Gastrocnemius medialis (tissue), 4 donors: ENCODE measurements around the gene ARL15. TPM values are rescaled to one million over a fixed set of nuclear protein-coding genes. Genes with fewer than 3 reads are reported as not detected.
"Not testable (repeated sequence)": the region's sequence is repeated elsewhere in the genome, so short reads cannot be mapped to it uniquely, and the experiment has no call there.

Experiments used
- ATAC-seq, 2 donors: fragments of 150-250 bp; one replicate each; pipeline ENCODE4 v1.9.1; 2016
- DNase-seq, 2 donors: peaks; one replicate each; pipeline ENCODE4 v3.0.0-alpha.2; 2019
- H3K27ac ChIP-seq, 4 donors: fragments of 200-600 bp; sonication (generic); 1 replicate in 1 of 4; 2 replicates in 3 of 4; pipeline ENCODE4 v1.5.1; 2016 to 2018; ENCODE audit warnings: mild to moderate bottlenecking in 2 of 4, moderate library complexity in 1 of 4
- H3K27me3 ChIP-seq, 3 donors: fragments of 200-600 bp; sonication (generic) in 2 of 3; 1 replicate in 1 of 3; 2 replicates in 2 of 3; pipeline versions ENCODE4 v1.5.1 to v1.6.0; 2016 to 2019; ENCODE audit warnings: mild to moderate bottlenecking in 1 of 3, moderate library complexity in 1 of 3
- H3K36me3 ChIP-seq, 2 donors: fragments of 200-600 bp; sonication (generic) in 1 of 2; one replicate each; pipeline ENCODE4 v1.5.1; 2017 to 2018
- H3K4me1 ChIP-seq, 2 donors: fragments of 200-600 bp; sonication (generic) in 1 of 2; one replicate each; pipeline ENCODE4 v1.5.1; 2016 to 2017; ENCODE audit warnings: mild to moderate bottlenecking in 2 of 2
- H3K4me3 ChIP-seq, 4 donors: fragments of 200-600 bp; sonication (generic) in 3 of 4; 1 replicate in 1 of 4; 2 replicates in 3 of 4; pipeline ENCODE4 v1.5.1; 2016 to 2019; ENCODE audit warnings: mild to moderate bottlenecking in 2 of 4
- H3K9me3 ChIP-seq, 3 donors: fragments of 200-600 bp; sonication (generic) in 2 of 3; 1 replicate in 1 of 3; 2 replicates in 2 of 3; pipeline ENCODE4 v1.5.1; 2016 to 2019
- POLR2A ChIP-seq, 2 donors: fragments of 450-650 bp; IDR thresholded peaks; one replicate each; pipeline ENCODE4 v1.6.1; 2017; ENCODE audit warnings: antibody characterized with exemption in 2 of 2, mild to moderate bottlenecking in 2 of 2, moderate library complexity in 2 of 2
- in situ Hi-C, 4 donors: fragments of 200-750 bp; cut with MboI; loops; one replicate each; pipeline versions ENCODE4 v1.15.0 to v1.8.0; 2017; ENCODE audit warnings: low sequenced_read_pairs in 4 of 4
- intact Hi-C: fragments of 100-400 bp; cut with DNase I; formaldehyde crosslinking; loops from one replicate; pipeline ENCODE4 v1.15.1; 2023; ENCODE audit warnings: low total_unique reads
- total RNA-seq, 4 donors: library from RNA; depleted of rRNA; stranded (reverse); fragments of >200 nt; gene quantifications; one replicate each; pipeline versions ENCODE4 v1.1.0 to v1.2.3, GENCODE V29; 2016
- TF ChIP-seq, protein P1 (sequence below), 5 experiments: fragments of 450-650 bp in 3 of 5; fragments of 200-600 bp in 2 of 5; sonication (generic) in 2 of 5; IDR thresholded peaks in 4 of 5; conservative IDR thresholded peaks in 1 of 5; 1 replicate in 4 of 5; 2 replicates in 1 of 5; pipeline ENCODE4 v1.5.1; 2016 to 2019; ENCODE audit warnings: antibody characterized with exemption in 5 of 5, mild to moderate bottlenecking in 3 of 5, moderate library complexity in 3 of 5

ARL15 gene
- total RNA-seq, 4 donors from 2014 or later, result 1.7 to 5.5 (median 3.2) TPM

DNA sequence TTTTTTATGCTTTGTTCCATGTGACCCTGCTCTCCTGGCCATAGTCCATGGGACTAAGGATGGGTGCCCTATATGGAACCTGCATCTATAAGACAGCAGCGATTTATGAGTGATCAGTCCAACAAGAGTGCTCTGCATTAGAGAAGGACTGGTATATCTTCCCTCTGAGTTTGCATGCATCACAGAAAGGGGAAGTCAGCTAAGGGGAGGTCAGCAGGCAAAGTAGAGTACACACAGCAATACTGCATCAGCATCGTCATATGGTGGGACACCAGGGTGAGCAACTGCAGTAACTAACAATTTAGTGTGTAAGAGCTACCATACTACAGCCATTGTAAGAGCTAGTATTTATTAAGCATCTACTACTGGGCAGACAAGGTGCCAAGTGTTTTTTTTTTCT is 438.6 kb downstream of the ARL15 start:
- no peaks in the 10 kb centered on the region for H3K9me3 ChIP-seq
- no peak for DNase-seq
- intact Hi-C loops, result loop anchor here (2.0 kb wide), 1 partner anchor 393 kb away; no protein-coding TSS in a partner anchor
- no peak overlapping the region for H3K4me3 ChIP-seq
- no peaks in the 10 kb centered on the region for H3K36me3 ChIP-seq
- no peaks in the 10 kb centered on the region for H3K4me1 ChIP-seq
- no peak overlapping the region for H3K27ac ChIP-seq
- TF ChIP-seq, protein P1, sequence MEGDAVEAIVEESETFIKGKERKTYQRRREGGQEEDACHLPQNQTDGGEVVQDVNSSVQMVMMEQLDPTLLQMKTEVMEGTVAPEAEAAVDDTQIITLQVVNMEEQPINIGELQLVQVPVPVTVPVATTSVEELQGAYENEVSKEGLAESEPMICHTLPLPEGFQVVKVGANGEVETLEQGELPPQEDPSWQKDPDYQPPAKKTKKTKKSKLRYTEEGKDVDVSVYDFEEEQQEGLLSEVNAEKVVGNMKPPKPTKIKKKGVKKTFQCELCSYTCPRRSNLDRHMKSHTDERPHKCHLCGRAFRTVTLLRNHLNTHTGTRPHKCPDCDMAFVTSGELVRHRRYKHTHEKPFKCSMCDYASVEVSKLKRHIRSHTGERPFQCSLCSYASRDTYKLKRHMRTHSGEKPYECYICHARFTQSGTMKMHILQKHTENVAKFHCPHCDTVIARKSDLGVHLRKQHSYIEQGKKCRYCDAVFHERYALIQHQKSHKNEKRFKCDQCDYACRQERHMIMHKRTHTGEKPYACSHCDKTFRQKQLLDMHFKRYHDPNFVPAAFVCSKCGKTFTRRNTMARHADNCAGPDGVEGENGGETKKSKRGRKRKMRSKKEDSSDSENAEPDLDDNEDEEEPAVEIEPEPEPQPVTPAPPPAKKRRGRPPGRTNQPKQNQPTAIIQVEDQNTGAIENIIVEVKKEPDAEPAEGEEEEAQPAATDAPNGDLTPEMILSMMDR (IDR thresholded peaks at IDR 0.05 in 4 of 5, conservative IDR thresholded peaks at IDR 0.05 in 1 of 5), result no peak
- TF ChIP-seq POLR2A (IDR thresholded peaks at IDR 0.05), result no peak
- in situ Hi-C loops, result loop anchor here in 1 of 4 donors (25.0 kb wide), 1 partner anchor 409 kb away; no protein-coding TSS in a partner anchor
- no peak for ATAC-seq
- H3K27me3 ChIP-seq, result no peaks in the 10 kb centered on the region

DNA sequence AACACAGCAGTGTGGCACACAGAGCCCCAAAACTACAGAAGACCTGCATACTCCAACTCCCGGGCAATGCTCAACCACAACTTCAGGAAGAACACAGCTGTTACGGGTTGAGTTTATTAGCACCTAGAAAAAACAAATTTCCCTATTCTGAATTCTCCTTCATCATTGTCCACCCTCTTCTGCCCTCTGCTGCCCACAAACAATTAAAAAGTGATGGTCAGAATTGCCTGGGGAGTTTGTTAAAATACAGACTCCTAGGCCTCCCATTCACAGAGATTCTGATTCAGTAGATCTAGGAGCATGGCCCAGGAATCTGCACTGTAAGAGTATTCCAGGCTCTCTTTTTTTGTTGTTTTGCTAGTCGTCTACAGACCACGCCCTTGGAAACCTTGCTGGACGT is 439.3 kb downstream of the ARL15 start:
- intact Hi-C loops (loop anchor here (2.0 kb wide), 1 partner anchor 392 kb away; no protein-coding TSS in a partner anchor), in situ Hi-C loops (loop anchor here in 1 of 4 donors (25.0 kb wide), 1 partner anchor 409 kb away; no protein-coding TSS in a partner anchor)
- no peak for DNase-seq
- H3K27me3 ChIP-seq, result no peaks in the 10 kb centered on the region
- H3K36me3 ChIP-seq, result no peaks in the 10 kb centered on the region
- H3K4me3 ChIP-seq, result no peak overlapping the region
- ATAC-seq, result no peak
- H3K9me3 ChIP-seq, result no peaks in the 10 kb centered on the region
- H3K4me1 ChIP-seq, result no peaks in the 10 kb centered on the region
- TF ChIP-seq POLR2A (IDR thresholded peaks at IDR 0.05), result no peak
- TF ChIP-seq, protein P1 (IDR thresholded peaks at IDR 0.05 in 4 of 5, conservative IDR thresholded peaks at IDR 0.05 in 1 of 5), result no peak
- no peak overlapping the region for H3K27ac ChIP-seq

DNA sequence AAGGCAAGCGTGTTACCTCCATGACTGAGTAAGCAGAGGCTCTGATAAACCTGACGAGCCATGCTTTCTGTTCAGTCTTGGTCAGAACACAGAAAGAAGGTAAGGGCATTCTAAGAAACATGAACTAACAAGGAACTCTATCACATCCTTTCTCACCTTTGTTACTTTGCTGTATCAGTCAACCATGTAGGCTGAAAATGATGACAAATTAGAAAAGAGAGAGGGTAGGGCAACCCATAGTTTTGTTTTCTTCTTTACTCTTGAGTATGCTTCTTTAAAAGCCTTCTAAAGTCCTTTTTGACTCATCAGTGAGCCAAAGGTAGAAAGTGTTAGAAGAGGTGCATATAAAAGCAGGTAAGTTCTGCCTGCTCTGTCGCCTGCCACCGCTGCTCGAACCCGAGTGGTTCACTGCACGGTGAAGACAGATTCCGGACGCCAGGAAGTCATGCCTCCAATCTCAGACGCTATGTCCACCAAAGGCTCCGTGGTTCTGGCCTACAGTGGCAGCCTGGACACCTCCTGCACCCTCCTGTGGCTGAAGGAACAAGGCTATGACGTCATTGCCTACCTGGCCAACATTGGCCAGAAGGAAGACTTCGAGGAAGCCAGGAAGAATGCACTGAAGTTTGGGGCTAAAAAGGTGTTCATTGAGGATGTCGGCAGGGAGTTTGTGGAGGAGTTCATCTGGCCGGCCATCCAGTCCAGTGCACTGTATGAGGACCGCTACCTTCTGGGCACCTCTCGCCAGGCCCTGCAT is 451.5 kb downstream of the ARL15 start:
- ATAC-seq (no peak), DNase-seq (no peak)
- Histone ChIP-seq H3K36me3 (no peaks in the 10 kb centered on the region), H3K4me3 (no peak overlapping the region), H3K27ac (no peak overlapping the region), H3K27me3 (no peaks in the 10 kb centered on the region), H3K9me3 (no peaks in the 10 kb centered on the region), H3K4me1 (no peaks in the 10 kb centered on the region)
- intact Hi-C loops (no loop called here), in situ Hi-C loops (loop anchor here in 1 of 4 donors (25.0 kb wide), 1 partner anchor 397 kb away; no protein-coding TSS in a partner anchor)
- TF ChIP-seq POLR2A (IDR thresholded peaks at IDR 0.05), result no peak
- TF ChIP-seq, protein P1 (IDR thresholded peaks at IDR 0.05 in 4 of 5, conservative IDR thresholded peaks at IDR 0.05 in 1 of 5), result no peak

DNA sequence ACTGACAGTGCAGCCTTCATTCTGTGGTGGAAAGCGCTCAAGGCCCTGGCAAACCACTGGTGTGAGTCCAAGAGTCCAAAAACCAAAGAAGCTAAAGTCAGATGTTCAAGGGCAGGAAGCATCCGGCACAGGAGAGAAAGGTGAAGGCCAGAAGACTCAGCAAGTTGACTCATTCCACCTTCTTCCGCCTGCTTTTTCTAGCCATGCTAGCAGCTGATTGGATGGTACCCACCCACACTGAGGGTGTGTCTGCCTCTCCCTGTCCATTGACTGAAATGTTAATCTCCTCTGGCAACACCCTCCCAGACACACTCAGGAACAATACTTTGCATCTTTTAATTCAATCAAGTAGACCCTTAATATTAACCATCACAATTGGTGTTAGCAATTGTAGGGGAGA is 453.9 kb downstream of the ARL15 start:
- intact Hi-C loops, result no loop called here
- no peaks in the 10 kb centered on the region for H3K36me3 ChIP-seq
- TF ChIP-seq POLR2A (IDR thresholded peaks at IDR 0.05), result no peak
- TF ChIP-seq, protein P1 (IDR thresholded peaks at IDR 0.05 in 4 of 5, conservative IDR thresholded peaks at IDR 0.05 in 1 of 5), result no peak
- DNase-seq (no peak), ATAC-seq (no peak)
- H3K27me3 ChIP-seq, result no peaks in the 10 kb centered on the region
- no peaks in the 10 kb centered on the region for H3K4me1 ChIP-seq
- no peaks in the 10 kb centered on the region for H3K9me3 ChIP-seq
- H3K27ac ChIP-seq, result no peak overlapping the region
- in situ Hi-C loops, result loop anchor here in 1 of 4 donors (25.0 kb wide), 1 partner anchor 394 kb away; no protein-coding TSS in a partner anchor
- no peak overlapping the region for H3K4me3 ChIP-seq

DNA sequence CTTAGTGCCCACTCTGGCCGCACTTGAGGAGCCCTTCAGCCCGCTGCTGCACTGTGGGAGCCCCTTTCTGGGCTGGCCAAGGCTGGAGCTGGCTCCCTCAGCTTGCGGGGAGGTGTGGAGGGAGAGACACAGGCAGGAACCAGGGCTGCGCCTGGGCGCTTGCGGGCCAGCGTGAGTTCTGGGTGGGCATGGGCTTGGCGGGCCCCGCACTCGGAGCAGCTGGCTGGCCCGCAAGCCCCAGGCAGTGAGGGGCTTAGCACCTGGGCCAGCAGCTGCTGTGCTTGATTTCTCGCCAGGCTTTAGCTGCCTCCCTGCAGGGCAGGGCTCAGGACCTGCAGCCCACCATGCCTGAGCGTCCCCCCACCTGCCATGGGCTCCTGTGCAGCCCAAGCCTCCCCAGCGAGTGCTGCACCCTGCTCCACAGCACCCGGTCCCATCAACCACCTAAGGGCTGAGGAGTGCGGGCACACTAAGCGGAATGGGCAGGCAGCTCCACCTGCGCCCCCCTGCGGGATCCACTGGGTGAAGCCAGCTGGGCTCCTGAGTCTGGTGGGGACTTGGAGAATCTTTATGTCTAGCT is 473.4 kb downstream of the ARL15 start:
- H3K4me1 ChIP-seq, H3K9me3 ChIP-seq, intact Hi-C loops, H3K27ac ChIP-seq, H3K27me3 ChIP-seq, in situ Hi-C loops, H3K4me3 ChIP-seq, DNase-seq, H3K36me3 ChIP-seq, ATAC-seq: not testable (repeated sequence)
